Dedifferentiated amniotic fluid mesenchymal stem cell (primary cell): Measurements from ENCODE around the gene OPCML.

Experiments
- DNase-seq: peaks from one replicate; pipeline ENCODE4 v3.0.0-alpha.2; 2016; ENCODE audit errors: extremely low spot score

The OPCML gene

DNA sequence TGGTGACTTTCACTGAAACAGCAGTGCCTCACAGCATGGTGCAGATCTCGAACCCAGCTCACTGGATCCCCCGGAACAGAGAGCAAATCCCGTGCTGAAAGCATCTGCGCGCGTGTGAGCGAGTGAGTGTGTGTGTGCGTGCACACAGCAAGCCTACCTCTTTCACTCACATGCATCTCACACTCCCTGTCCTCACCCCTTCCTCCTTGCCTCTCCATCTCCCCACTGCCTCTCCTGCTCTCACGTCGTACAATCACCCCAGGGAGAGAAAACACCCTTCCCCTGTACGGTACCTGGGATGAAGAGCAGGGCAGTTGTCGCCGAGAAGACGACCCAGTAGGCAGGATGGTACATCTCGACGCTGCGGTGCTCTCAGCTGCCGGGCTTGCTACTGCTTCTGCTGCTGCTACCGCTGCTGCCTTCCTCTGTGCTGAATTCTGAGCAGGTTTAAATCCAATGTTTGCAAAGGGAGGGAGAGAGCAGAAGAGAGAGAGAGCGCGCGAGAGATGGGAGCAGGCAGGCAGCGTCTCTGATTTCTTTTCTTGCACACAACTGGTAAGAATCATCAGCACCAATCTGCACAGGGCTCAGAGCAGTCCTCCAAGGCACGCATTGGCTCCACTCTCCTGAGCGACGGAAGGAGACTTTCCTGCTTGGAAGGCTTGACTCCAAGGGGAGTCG, at the start of gene OPCML:
Gene OPCML (minus strand): TSS at position 531 of the 681 bp plus-strand sequence.
- DNase-seq, result no peak

- no peak for DNase-seq
Observed at GRCh38 chr11:133581091-133581490, 48.8 kb upstream of the OPCML start.

DNA sequence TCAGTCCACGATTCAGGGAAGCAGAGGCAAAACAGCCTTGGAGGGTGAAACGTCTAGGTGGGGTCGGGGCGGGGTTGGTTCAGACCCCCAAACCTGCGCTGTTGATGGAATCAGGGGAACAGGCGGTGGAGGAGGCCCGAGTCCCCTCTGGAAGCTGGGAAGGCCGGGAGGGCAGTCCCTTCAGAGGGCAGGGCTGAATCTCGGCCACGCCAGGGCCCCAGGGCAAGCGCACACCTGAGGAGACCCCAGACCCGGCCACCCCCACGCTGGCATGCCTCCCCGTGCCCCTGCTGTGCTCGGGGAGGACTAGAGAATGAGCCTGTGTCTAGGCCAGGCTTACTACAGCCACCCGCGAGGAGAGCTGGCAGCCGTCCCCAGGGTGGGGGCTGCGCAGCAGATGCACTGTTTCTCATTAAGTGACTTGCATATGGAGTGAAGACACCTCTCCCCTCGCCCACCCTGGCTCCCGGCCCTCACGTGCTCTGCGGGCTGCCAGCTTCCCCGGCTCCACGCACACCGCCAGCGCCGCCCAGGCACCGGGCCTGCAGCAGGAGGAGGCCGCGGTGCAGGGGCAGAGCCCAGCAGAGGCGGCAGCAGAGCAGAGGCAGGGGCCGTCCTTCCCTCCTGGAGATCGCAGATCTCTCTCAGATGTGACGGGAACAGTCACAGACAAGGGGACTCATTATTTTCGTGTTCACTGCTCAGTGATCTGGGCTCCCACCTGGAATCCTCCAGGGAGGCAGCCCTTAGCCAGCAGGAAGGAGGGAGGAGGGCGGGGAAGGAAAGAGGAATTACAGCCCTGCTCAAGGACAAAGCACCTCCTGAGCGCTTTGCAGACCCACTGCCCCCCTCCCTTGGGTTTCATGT, 47.1 kb upstream of the OPCML start:
- no peak for DNase-seq

DNA sequence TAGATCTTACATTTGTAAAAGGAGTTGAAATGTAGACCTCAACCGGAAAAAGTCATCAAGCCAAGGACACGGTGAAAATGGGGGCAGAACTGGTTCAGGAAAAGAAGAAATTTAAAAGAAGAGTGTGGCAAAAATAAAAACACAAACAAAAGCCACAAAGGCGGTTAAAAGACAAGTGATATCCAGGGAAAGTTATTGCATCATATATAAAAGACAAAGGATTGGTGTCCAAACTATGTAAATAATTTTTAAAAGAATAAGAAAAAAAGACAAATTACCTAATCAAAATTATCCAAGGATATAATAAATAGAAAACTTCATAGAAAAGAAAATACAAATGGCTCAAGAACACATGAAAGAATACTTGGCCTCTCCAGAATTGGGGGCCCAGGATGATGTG, 45.1 kb upstream of the OPCML start:
- no peak for DNase-seq

DNA sequence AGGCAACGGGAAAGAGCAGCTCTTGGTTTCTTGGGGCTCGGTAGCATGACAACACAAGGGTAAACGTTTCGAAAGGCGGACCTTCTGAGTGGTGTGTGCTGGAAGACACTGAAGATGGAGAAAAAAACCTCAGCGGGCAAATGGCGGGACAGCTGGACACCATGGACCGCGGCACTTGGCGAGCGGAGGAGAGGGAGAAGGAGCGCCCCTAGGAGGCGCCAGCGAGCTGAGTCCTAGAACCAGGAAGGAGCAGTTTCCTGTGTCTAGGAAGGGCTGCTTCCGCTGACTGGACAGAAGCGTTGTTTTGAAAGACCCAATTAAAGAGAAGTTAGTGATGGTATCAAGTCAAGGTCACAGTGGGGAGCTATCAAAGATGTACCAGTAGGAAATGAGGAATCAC, 44.0 kb upstream of the OPCML start:
- no peak for DNase-seq

- DNase-seq, result no peak
Observed at GRCh38 chr11:133573081-133573480, 40.8 kb upstream of the OPCML start.

- no peak for DNase-seq
Observed at GRCh38 chr11:133570376-133570775, 38.1 kb upstream of the OPCML start.

- no peak for DNase-seq
Observed at GRCh38 chr11:133563505-133564025, 31.3 kb upstream of the OPCML start.

GRCh38 chr11:133560472-133560855, 28.2 kb upstream of the OPCML start:
- no peak for DNase-seq

- no peak for DNase-seq
Observed at GRCh38 chr11:133559833-133560471, 27.7 kb upstream of the OPCML start.

GRCh38 chr11:133559382-133559781, 27.1 kb upstream of the OPCML start:
- no peak for DNase-seq

DNA sequence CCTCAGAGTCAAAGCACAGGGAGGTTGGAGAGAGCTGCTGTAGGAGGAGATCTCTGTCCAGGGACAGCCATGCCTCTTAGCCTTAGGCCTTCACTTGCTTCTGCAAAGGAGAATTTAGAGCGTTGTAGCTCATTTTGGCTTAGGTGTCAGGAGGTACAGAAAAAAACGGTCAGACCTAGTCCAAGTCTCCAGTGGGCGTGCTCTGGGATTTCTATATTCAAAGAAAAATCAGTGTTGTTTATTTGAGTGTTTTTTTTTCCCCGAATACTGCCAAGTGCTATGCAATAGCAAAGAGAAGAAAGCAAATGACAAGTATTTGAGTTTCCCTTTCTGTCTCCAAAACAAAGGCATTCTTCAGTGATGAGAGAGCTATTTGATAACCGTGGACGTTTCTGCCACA, 22.7 kb upstream of the OPCML start:
- DNase-seq, result no peak

- no peak for DNase-seq
Observed at GRCh38 chr11:133553885-133554740, 21.8 kb upstream of the OPCML start.

DNA sequence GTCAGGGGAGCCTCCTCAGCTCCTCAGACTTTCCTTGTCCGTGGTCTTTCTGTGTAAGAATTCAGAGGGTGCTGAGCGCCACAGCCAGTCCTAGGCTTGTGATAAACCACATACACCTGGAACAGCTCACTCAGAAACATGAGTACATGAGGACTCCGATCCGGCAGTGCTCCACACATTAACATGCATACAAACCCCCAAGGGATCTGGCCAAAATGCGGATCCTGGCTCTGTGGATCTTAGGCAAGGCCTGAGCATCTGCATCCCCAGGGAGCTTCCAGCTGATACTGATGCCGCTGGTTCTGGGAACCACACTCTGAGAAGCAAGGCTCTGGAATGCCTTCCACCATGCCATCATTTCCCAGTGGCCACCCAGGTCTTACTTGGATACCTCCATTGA, 20.6 kb upstream of the OPCML start:
- no peak for DNase-seq

DNA sequence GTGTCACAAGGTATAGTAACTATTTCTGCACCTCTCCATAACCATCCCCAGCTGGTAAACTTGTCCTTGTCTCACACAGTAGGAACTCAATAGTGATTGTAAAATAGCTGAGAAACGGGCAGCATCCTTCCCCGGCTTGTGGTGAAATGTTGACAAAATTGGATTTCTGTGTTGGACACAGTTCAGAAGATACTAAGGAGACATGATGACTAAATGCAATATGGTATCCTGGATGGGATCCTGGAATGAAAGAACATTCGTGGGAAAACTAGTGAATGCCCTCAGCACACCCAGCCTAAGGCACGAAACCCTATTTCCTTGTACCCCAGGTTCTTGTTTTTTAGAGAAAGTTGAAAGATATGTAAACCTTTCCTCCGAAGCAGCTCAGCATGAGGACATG, 18.8 kb upstream of the OPCML start:
- no peak for DNase-seq

GRCh38 chr11:133549826-133550225, 17.5 kb upstream of the OPCML start:
- no peak for DNase-seq

- DNase-seq, result no peak
Observed at GRCh38 chr11:133548641-133549040, 16.3 kb upstream of the OPCML start.

GRCh38 chr11:133547808-133548494, 15.7 kb upstream of the OPCML start:
- DNase-seq, result no peak

DNA sequence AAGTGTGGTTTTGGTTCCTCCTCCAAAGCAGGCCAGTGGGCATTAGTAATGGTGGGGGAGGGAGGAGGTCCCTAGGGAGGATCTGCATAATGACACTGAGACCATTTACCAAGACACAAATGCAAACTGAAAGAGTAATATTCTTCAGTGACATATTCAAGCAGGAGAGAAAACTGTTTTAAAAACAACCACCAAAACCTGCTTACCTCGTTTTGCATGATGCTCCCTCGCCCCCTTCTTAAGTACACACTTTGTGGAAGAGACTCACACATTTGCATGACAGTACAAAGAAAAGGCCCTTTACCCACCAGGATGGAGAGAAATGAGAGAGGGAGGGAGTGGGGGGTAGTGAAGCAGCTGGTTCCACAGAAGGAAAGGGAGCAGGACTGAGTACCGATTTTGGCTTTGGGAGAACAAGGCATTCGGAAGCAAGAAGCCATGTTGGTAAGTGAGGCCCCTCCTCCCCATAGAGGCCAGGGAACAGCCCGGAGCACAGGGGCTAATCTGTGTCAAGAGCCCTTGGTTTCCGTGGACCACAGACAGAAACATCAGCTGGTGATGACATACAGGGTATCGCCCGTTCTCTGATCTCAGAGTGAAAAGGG, 13.0 kb upstream of the OPCML start:
- DNase-seq, result no peak

- no peak for DNase-seq
Observed at GRCh38 chr11:133541720-133542095, 9.4 kb upstream of the OPCML start.
